Esophagus (tissue), 2 donors: Measurements from ENCODE around the gene CDKAL1. TPM values are rescaled to one million over a fixed set of nuclear protein-coding genes. Genes with fewer than 3 reads are reported as not detected.

Source experiments
- H3K27ac ChIP-seq, 2 donors: one replicate each; pipeline ENCODE4 v1.5.1; 2013; ENCODE audit warnings: low read depth in 2 of 2, mild to moderate bottlenecking in 2 of 2, inconsistent platforms in 1 of 2, low read length in 1 of 2, moderate library complexity in 1 of 2
- H3K27me3 ChIP-seq, 2 donors: one replicate each; pipeline ENCODE4 v1.6.1; 2013; ENCODE audit warnings: low read length in 2 of 2, control low read depth in 1 of 2, mild to moderate bottlenecking in 1 of 2; ENCODE audit not compliant: insufficient read depth in 2 of 2, control insufficient read depth in 1 of 2
- H3K36me3 ChIP-seq, 2 donors: one replicate each; pipeline ENCODE4 v1.6.1; 2013; ENCODE audit warnings: low read length in 1 of 2; ENCODE audit not compliant: control insufficient read depth in 2 of 2, insufficient read depth in 2 of 2
- H3K4me1 ChIP-seq, 2 donors: one replicate each; pipeline ENCODE4 v1.6.1; 2013; ENCODE audit warnings: low read length in 1 of 2; ENCODE audit not compliant: control insufficient read depth in 2 of 2, insufficient read depth in 2 of 2
- H3K4me3 ChIP-seq, 2 donors: one replicate each; pipeline ENCODE4 v1.5.1; 2013; ENCODE audit warnings: low read length in 2 of 2, mild to moderate bottlenecking in 2 of 2, low read depth in 1 of 2, moderate library complexity in 1 of 2
- H3K9me3 ChIP-seq, 2 donors: one replicate each; pipeline ENCODE4 v1.6.1; 2013; ENCODE audit warnings: mild to moderate bottlenecking in 2 of 2, low read depth in 1 of 2, low read length in 1 of 2, moderate library complexity in 1 of 2; ENCODE audit not compliant: control insufficient read depth in 2 of 2, insufficient read depth in 1 of 2
- WGBS, 2 donors: extraction: QIAGEN DNeasy Blood & Tissue Kit; methylation state at CpG; one replicate each; pipeline ENCODE4 v1.1.7; 2013; 5-methylcytosine and 5-hydroxymethylcytosine counted together
- polyA plus RNA-seq, 2 donors: library from polyadenylated mRNA; stranded (reverse); fragments of 200-250 nt; gene quantifications; one replicate each; pipeline ENCODE4 v1.2.3, GENCODE V29; 2013
- donor health status: healthy with polysubstance abuse.
- donor health status: Bipolar disorder and iron deficiency.

The CDKAL1 gene
- polyA plus RNA-seq, 2 donors = 3.5 TPM

- H3K9me3 ChIP-seq = no peaks in the 10 kb centered on the region
- H3K4me1 ChIP-seq = no peaks in the 10 kb centered on the region
- no peak overlapping the region for H3K27ac ChIP-seq
- 84 to 87% methylated on average over 6 of the region's 6 CpGs for WGBS, 2 donors
- H3K36me3 ChIP-seq = peaks cover 0 to 2% of the 10 kb centered on the region in 2 donors
- no peaks in the 10 kb centered on the region for H3K27me3 ChIP-seq
- no peak overlapping the region for H3K4me3 ChIP-seq
These were observed 301.2 kb downstream of the CDKAL1 start for GRCh38 chr6:20835315-20836010.

GRCh38 chr6:20837189-20837588 is 302.9 kb downstream of the CDKAL1 start:
- H3K27ac ChIP-seq = no peak overlapping the region
- H3K36me3 ChIP-seq = no peaks in the 10 kb centered on the region
- no peaks in the 10 kb centered on the region for H3K27me3 ChIP-seq
- H3K4me3 ChIP-seq = no peak overlapping the region
- H3K4me1 ChIP-seq = no peaks in the 10 kb centered on the region
- WGBS, 2 donors = 76 to 77% methylated on average over 2 of the region's 2 CpGs
- H3K9me3 ChIP-seq = no peaks in the 10 kb centered on the region

- H3K36me3 ChIP-seq = no peaks in the 10 kb centered on the region
- no peak overlapping the region for H3K4me3 ChIP-seq
- 94 to 96% methylated on average over 3 of the region's 3 CpGs for WGBS, 2 donors
These were observed 303.9 kb downstream of the CDKAL1 start for GRCh38 chr6:20838113-20838512.

GRCh38 chr6:20839630-20840029 is 305.4 kb downstream of the CDKAL1 start:
- no peak overlapping the region for H3K4me3 ChIP-seq
- 94 to 95% methylated on average over 2 of the region's 2 CpGs for WGBS, 2 donors
- H3K9me3 ChIP-seq = no peaks in the 10 kb centered on the region
- H3K27ac ChIP-seq = no peak overlapping the region
- no peaks in the 10 kb centered on the region for H3K4me1 ChIP-seq
- no peaks in the 10 kb centered on the region for H3K27me3 ChIP-seq
- no peaks in the 10 kb centered on the region for H3K36me3 ChIP-seq

More at GRCh38 chr6:20838113-20838512, 303.9 kb downstream of the CDKAL1 start:
- Histone ChIP-seq H3K4me1 (no peaks in the 10 kb centered on the region), H3K27ac (no peak overlapping the region), H3K27me3 (no peaks in the 10 kb centered on the region), H3K9me3 (no peaks in the 10 kb centered on the region)

- Histone ChIP-seq H3K4me3 (no peak overlapping the region), H3K36me3 (no peaks in the 10 kb centered on the region), H3K27ac (no peak overlapping the region), H3K27me3 (no peaks in the 10 kb centered on the region), H3K9me3 (no peaks in the 10 kb centered on the region), H3K4me1 (no peaks in the 10 kb centered on the region)
- 88 to 89% methylated on average over 2 of the region's 2 CpGs for WGBS, 2 donors
These were observed 306.4 kb downstream of the CDKAL1 start for GRCh38 chr6:20840675-20841074.

GRCh38 chr6:20841806-20842205 is 307.5 kb downstream of the CDKAL1 start:
- Histone ChIP-seq H3K27me3 (no peaks in the 10 kb centered on the region), H3K4me3 (no peak overlapping the region), H3K9me3 (no peaks in the 10 kb centered on the region)

GRCh38 chr6:20845592-20845991 is 311.3 kb downstream of the CDKAL1 start:
- Histone ChIP-seq H3K27me3 (no peaks in the 10 kb centered on the region), H3K27ac (no peak overlapping the region), H3K4me3 (no peak overlapping the region), H3K9me3 (no peaks in the 10 kb centered on the region), H3K4me1 (no peaks in the 10 kb centered on the region), H3K36me3 (no peaks in the 10 kb centered on the region)

More at GRCh38 chr6:20841806-20842205, 307.5 kb downstream of the CDKAL1 start:
- no peak overlapping the region for H3K27ac ChIP-seq
- no peaks in the 10 kb centered on the region for H3K36me3 ChIP-seq
- H3K4me1 ChIP-seq = no peaks in the 10 kb centered on the region

GRCh38 chr6:20846602-20847028 is 312.4 kb downstream of the CDKAL1 start:
- H3K9me3 ChIP-seq = no peaks in the 10 kb centered on the region
- whole genome bisulfite sequencing, 2 donors = 41 to 57% methylated on average over 1 of the region's 1 CpG
- no peaks in the 10 kb centered on the region for H3K4me1 ChIP-seq
- no peak overlapping the region for H3K27ac ChIP-seq
- no peaks in the 10 kb centered on the region for H3K36me3 ChIP-seq
- no peaks in the 10 kb centered on the region for H3K27me3 ChIP-seq
- no peak overlapping the region for H3K4me3 ChIP-seq

GRCh38 chr6:20847904-20848303 is 313.6 kb downstream of the CDKAL1 start:
- H3K9me3 ChIP-seq = no peaks in the 10 kb centered on the region
- H3K36me3 ChIP-seq = no peaks in the 10 kb centered on the region
- no peaks in the 10 kb centered on the region for H3K27me3 ChIP-seq
- 70 to 74% methylated on average over 3 of the region's 3 CpGs for WGBS, 2 donors
- H3K27ac ChIP-seq = no peak overlapping the region
- no peaks in the 10 kb centered on the region for H3K4me1 ChIP-seq
- no peak overlapping the region for H3K4me3 ChIP-seq

GRCh38 chr6:20850686-20851416 is 316.6 kb downstream of the CDKAL1 start:
- Histone ChIP-seq H3K4me1 (no peaks in the 10 kb centered on the region), H3K9me3 (no peaks in the 10 kb centered on the region), H3K4me3 (no peak overlapping the region), H3K27ac (no peak overlapping the region), H3K36me3 (no peaks in the 10 kb centered on the region), H3K27me3 (no peaks in the 10 kb centered on the region)
- WGBS, 2 donors = 78 to 81% methylated on average over 2 of the region's 2 CpGs
